ENCODE results near the gene CHST8.

The CHST8 gene

DNA sequence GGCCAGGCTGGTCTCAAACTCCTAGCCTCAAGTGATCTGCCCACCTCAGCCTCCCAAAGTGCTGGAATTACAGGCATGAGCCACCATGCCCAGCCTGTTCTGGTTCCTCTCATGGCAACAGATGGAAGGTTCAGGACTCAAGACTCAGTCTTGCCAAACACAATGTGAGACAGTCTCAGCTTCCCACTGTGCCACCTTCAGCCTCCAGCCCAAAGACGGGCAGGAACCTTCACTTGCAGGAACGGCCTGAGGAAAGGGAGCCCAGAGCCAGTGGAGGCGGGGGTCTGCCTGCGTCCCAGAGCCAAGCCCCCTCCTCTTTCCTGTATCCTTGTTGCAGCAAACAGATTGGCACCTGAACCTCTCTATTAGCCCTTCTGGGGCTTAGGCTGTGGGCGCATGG lies 2.9 kb upstream of the CHST8 start:
- no peak for DNase-seq

DNA sequence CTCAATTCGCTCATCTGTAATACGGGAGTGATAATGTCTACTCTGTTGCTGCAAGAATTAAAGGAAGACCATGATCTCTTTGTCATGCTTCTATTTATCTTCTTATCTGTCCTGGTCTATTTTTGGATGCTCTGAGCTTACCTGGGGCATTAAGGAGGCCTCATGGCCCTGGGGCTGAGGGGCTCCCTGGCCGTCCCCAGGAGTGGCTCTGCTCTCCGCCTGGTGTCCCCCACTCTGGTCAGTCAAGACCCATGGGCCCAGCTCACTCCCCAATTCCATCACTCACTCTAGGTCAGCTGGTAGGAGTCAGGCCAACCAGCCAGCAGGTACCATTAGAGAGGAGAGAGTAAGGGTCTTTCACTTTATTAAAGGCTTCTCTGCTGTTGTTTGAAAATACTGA lies 1.1 kb upstream of the CHST8 start:
- no peak for DNase-seq

DNA sequence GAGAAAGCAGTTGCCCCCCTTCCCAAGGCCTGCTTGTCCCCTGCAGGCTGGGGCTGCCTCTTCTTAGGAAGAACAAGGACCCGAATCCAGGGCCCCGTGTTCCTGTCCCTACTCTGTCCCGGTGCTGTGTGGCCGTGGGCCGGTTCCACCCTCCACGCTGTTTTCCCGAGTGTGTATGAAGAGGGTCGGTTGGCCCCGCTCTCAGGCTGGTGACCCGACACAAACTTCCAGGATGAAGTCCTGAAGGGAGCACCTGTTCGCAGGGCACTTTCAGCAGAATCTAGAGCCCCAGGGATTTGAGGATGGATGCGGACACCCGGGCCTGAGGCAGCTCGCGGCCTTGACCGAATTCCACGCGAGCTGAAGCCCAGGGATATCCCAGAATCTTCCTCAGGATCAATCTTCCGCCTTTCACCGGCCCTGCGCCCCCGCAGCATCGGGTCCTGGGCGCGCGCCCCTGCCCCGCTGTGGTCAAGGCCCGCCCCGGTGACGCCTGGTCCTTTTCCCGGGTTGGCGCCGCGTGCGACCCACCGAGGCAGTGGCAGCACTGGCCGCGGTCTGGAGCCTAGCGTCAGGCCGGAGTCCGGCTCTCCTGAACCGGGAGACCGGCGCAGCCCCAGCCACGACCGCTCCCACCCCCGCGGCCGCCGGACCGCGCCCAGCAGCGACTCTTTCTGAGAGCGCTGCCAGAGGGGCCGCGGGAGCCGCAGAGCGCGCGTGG lies 528 bp upstream of the CHST8 start:
- peak; percentile 60 for DNase-seq

DNA sequence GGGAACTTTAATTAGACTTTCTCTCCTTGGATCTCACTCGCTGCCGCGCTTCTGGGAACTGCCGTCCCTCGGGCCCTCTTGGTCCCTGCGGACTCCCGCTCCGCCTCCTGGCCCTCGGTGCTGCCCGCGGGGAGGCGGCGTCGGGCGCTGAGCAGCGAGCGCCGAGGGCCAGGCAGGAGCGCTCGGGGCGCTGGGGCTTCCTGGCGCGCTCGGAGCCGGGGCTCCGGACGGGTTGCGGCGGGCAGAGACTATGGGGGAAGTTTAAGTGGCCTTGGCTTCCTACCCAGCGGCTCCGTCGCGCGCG lies 704 bp downstream of the CHST8 start:
- DNase-seq = no peak

DNA sequence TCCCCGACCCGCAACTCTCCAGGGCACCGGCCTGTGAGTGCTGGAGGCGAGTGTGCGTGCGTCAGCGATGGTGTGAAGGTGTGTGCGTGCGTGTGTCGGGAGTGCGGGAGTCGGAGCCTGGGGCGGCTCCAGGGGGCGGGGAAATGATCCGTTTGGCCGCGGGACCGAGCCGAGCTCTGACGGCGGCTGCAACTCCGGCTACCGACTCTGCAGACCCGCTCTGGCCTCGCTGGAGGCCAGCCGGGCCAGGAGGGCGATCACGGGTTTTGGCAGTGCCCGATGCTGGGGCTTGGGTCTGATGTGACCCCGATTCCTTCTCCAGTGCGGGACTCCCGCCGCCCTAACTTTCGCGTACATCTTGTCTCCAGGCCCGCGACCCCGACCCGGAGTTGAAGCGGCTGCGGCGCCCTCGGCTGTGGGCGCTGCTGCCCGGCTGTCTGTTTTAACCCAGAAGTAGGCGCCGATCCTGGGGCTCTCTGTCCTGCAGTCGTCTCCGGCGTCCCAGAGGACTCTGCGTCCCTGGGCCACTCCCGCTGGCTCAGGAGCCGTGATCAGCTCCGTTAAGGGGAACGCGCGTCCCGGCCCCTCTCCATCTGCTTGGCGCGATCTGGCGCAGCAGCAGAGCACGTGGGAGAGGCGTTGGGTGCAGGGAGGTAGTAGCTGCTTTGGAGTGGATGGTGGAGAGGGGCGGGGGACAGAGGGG lies 1.2 kb downstream of the CHST8 start:
- peak; percentile 61 for DNase-seq

DNA sequence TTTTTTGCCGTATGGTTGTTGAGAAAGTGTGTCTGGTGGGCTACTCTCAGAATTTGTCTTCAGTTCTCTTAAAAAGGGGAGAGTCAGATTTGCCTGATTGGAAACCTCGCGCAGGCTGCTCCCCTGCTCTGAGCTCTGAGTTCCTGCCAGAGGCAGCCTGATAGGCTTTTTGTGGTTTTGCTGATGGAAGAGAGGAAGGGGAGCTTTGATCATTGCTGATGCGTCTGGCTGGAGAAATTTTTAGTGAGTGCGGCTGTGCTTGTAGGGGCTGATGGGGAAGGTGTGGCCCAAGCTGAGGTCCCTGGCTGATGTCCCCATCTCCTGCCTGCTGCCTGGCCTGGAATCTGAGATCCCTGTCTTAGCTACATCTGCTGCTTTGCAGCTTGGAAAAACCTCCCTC lies 2.8 kb downstream of the CHST8 start:
- peak; percentile 70 for DNase-seq

DNA sequence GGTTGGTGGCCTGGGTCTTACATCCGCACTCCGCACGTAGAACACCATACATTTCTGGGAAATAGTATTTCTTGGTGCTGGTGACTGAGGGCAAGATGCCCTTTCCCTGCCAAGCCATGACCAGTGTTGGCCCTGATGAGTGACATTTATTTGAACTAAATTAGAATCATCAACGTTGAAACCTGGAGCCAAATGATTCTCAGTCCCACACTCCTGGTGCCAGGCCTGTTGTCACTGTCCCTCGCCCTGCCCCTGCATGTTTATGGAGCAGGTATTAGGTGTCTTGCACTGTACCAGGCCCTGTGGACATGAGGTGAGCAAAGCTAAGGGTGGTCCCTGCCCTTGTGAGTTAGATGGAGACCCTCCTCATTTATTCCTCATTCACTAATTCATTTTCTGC lies 5.8 kb downstream of the CHST8 start:
- DNase-seq = no peak

DNA sequence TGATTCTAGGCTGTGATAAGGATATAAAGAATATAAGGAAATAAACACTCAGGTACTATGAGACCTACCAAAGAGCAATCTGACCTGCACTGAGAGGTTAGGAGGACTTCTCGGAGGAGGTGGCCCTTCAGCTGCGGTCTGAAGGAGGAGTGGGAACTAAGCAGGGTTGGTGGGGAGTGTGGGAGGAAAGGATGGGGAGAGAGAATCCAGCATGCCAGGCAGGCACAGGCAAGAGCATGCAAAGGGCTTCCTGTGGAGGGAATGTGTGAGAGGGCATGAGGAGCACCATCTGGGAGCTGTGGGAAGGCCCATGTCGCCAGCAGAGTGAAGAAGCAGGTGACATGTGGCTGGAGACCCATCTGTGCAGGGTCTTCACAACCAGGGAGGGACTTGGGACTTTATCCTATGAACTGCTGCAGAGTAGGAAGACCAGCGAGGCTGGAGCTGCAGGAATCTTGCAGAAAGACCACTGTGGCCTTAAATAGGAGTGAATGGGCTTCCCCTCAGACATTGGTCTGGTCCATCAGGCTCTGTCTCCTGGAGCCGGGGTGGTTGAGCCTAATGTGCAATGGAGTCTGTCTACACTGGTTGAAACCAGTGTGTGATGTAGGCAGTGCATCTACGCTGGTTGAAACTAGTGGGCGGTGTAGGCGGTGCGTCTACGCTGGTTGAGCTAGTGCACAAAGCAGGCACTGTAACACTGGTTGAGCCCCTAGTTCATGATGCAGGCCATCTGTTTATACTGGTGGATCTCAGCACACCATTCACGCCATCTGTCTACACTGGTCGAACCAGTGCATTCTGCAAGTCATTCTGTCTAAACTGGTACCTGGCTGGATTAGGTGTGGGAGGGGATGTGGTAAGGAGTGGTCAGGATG lies 6.4 kb downstream of the CHST8 start:
- DNase-seq = peak; percentile 45

DNA sequence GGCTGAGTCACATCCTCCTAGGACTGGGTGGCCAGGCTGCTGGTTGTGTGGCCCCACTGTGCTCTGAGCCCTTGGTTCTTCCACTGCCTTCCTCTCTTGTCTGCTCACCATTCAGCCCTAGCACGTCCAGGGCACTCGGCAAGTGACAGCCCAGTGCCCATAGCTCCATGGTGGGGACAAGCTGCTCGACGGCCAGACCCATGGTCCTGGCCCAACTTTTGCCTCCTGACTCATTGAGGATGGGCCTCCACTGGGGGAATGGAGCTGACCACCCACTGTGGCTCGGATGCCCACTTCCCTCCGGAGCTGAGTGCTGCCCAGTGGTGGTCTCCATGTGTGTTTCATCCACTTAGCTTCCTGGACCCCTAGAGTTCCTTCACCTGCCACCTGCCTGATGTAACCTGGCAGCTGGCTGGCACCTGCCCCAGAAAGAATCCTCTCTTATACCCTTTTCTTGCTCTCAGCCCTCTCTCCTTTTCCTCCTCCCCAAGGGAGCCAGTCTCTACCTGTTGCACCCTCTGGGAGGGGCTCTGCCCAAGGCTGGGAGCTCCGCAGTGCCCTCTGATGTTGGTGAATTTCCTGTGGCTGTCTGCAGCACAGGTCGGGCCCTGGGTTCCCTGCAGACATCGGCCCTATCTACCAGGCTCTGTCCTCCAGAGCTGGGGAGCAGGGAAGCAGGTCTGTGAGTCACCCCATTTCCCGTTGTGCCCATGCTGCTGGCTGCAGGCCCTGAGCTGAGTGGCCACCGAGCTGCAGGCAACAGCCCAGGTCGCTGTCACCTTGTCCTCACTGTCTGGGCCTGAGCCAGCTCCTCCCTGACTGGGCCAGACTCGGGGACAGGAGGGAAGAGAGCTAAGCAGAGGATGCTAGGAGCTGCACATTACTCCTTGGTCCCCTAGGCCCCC lies 7.4 kb downstream of the CHST8 start:
- no peak for DNase-seq

DNA sequence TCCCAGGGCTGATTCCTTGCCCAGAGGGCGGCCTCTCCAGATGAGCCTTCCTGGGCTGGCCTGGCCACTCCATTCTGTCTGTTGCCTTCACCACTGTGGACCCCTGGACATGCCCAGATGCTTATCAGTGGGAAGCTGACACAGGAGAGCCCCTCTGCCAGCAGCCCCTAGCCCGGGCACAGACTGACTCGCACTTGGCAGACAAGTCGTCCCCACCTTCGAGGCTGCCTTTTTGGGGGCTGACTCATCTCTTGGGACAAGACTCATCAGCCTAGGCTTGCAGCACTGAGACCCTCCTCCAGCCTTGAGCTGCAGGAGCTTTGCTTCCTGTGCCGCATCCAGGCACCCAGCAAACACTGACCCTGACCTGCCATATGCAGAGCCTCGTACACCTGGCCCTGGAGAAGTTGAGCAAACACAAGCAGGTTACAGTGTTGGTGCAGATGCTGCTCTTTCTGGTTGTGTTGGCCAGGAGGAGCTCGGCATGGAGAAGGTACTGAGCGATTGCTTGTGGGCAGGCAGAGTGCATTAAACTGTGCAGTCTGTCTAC lies 8.1 kb downstream of the CHST8 start:
- peak; percentile 55 for DNase-seq

DNA sequence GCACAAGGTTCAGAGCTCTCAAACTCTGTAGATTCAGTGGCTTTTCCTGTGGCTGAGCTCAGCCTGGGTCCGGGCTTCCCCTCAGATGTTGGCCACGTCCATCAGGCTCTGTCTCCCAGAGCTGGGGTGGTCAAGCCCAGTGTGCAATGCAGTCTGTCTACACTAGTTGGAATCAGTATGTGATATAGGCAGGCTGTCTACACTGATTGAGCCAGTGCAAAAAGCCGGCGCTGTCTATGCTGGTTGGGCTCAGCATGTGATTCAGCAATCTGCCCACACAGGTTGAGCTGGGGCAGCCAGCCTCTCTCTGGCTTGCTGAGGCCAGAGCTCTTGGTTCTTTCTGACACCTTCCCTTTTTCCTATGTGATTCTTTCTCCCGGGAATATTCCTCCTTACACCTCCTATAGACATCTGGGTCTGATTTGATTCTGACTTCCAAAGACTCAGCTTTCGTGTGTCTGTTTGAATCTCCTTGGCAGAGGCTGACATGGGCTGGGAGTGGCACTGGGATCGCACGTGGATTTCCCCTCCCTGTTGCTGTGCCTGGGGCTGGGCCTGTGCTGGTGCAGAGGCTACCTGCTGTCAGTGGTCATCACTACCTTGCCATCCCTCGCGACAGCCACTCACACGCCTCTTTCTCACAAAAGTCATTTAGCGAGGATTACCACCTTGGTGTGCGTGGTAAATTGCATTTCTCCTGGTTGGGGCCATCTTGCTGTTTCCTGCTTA lies 9.3 kb downstream of the CHST8 start:
- peak; percentile 54 for DNase-seq

DNA sequence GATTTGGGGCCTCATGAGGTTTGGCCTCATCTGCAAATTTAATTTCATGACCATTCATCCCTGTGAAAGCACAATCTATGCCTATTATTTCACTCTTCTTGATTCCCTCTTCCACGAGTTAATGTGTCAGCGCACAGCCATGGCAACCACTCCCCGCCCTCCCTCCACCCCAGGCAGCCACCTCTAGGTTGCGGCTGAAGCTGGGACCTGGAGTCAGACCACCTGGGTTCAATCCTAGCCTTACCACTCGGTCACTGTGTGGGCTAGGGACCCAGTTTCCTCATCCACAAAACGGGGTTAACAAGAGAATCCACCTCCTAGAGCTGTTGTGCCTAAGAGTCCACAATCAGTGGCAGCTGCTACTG lies 9.8 kb downstream of the CHST8 start:
- DNase-seq = peak; percentile 4

DNA sequence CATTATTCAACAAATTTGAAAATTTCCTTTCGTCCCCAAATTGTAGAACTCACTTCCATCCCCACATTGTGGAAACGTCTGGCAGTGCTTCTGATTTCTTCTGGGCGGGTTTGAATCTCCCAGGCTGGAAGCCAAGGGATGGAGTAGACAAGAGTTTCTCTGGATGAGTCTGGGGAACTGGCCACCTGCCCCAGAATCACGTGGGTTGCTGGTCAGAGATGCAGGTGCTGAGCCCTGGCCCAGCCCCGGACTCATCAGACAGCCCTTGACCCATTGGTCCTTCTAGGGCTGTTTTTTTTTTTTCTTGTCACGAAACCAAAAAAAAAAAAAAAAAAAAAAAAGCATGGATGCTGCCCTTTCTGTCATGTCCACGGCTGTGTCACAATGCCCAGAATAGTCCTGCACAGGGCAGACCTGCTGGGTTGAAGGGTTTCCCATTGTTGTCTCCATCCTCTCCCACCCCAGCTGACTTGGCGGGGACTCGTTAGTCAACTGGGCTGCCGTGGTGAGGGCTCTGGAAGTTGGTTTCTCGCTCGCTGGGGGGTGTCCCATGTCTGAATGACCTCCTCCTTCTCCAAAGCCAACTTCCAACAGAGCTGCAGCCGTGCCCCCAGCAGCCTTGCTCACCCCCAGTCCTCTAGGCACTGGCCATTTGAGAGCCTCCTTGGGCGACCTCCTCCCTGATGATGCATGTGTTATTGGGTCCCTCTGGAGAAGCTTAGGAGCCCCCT lies 12.8 kb downstream of the CHST8 start:
- peak; percentile 29 for DNase-seq

DNA sequence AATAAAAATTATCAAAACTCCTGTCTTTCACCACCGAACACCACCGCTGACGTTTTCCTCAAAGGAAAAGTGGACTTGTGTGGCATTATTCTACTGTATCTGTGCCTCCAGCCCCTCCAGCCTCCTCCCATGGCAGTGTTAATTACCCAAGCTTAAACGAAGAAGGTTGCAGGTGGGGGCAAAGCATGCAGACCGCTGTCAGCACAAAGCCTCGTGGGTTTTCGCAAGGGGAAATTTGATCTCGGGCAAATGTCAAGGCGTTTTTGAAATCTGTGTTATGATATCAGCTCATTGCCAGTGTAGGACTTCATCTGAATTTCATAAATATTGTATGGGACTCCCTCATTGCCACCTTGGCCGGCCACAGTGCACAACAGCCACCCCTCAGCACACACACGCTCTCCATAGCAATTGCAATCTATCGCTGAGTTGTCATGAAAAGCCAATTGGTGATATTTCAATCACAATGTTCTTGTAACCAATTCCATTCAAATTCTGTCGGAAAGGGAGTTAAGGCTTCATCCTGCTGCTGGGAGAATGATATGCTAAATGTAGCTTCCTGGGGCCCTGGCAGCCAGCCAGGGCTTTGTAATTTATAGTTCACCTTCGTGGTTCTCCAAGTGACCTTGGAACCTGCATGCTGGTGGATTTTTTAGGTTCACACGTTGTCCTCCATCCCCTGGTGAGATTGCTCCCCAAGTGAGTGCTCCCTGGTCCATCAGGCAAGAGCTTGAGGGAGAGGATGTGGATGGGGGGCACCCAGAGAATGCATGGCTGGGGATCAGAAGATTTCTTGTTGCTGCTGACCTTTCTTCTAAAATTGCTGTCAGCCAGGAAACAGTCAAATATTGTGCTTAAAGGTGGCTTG lies 16.6 kb downstream of the CHST8 start:
- peak; percentile 38 for DNase-seq

DNA sequence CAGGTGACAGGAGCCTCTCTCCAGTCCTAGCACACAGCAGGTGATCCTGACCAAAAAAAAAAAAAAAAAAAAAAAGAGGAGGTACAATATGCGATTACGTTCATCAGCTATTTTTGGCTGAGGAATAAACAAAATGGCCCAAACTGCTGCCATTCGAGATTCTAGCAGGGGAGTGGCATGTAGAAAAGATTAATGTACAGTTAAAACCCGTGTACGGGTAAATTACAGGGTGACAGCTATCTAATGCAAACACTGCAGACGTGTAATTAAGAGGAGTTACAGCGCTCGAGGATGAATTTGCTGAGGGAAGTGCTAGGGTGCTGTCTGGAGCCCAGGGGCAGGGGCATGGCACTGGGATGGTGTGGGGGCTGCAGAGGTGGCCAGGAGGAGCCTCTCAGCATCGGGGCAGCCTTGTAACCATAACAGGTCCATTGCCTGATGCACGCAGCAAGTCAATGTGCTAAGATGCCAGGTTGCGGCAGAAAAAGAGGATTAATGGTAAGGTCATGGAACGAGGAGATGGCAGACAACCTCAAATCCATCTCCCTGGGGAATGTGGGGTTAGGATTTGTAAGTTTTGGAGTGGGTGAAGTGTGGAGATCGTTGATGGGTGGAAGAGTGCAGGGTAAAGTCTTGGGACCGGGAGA lies 17.4 kb downstream of the CHST8 start:
- peak; percentile 36 for DNase-seq

DNA sequence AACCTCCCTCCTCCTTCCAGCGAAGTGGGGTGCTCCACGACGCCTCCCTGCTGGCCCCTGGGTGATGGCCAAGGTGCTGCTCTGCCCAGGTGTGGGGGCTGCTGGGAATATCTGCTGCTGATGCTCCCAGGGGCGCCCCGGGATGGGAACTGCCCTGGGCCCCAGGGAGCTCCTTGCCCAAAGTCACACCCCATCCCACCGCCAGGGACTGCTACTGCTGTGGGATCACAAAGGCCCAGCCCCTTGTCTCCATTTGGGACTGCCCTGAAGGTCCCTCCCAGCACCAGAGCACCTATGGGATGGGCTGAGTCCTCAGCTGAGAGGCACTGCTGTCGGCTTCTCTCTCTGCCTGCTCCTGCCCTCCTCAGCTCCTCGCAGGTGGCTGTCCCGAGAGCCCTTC lies 19.0 kb downstream of the CHST8 start:
- no peak for DNase-seq

DNA sequence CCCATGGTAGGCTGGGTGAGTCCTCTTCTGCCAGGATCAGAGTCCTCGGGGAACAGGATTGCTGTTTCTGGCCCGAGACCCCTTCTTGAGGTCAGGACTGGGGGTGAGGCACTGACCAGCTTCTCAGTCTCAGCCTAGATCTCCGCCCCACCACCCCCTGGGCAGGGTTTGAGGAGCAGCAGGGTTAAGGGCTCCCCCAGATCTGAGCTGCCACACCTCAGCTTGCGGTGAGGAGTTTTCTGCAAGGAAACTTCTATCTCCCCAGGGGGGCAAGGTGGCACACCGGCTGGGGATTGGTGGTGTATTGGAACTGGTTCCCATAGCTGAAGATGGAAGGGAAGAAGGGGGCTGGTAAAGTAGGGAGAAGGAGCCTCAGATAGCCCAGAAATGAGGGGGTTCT lies 19.5 kb downstream of the CHST8 start:
- peak; percentile 39 for DNase-seq

DNA sequence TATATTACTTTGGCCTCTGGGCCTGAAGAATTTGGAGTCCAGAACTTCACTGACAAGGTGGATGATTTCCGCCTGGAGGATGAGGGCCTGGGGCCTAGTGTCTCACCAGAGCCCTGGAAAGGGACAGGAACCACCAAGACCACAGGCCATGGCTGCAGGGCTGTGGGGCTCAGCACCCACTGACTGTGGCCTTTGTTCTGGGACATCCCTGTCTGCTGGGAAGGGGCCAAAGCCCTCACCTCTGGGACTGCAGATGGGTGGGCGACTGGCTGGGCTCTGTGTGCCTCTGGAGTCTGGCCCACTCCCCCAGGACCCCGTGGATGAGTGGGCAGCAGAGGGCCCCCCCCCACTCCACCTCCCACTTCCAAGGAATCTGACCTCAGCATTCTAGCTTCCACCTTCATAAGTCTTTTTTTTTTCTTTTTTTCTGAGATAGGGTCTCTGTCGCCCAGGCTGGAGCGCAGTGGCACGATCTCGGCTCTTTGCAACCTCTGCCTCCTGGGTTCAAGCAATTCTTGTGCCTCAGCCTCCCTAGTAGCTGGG lies 20.3 kb downstream of the CHST8 start:
- peak; percentile 37 for DNase-seq

DNA sequence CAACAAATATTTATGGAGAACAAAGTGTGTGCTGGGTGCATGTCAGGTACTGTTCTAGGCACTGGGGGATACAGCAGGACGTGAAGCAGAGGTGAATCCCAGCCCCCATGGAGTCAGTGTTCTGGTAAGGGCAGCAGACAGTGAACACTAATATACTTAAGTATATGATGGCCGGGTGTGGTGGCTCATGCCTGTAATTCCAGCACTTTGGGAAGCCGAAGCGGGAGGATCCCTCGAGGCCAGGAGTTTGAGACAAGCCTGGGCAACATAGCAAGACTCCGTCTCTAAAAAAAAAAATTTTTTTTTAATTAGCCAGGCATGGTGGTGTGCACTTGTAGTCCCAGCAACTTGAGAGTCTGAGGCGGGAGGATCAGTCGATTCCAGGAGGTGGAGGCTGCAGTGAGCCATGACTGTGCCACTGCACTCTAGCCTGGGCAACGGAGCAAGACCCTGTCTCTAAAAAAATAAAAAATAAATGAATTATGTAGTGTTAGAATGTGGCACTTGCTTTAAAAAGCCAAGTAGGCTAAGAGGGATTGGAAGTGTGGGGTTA lies 22.6 kb downstream of the CHST8 start:
- DNase-seq = no peak
